Measurements from ENCODE around the gene NDUFS6. TPM values are rescaled to one million over a fixed set of nuclear protein-coding genes. Genes with fewer than 3 reads are reported as not detected.

NDUFS6 gene
- total and polyA plus RNA-seq, 4 donors = 18.0 to 67.9 (median 39.6) TPM

- Histone ChIP-seq H3K36me3 (ENCODE audit: control insufficient read depth in 4 of 4, insufficient read depth in 4 of 4, low read length in 4 of 4) (no peaks in the 10 kb centered on the region), H3K9ac (ENCODE audit: insufficient read depth in 1 of 2, low read length in 2 of 2) (no peak overlapping the region), H3K9me3 (ENCODE audit: control insufficient read depth in 4 of 4, insufficient read depth in 3 of 4, low read length in 3 of 4) (peaks cover 0 to 5% (median 0%) of the 10 kb centered on the region in 4 donors), H3K27me3 (ENCODE audit: control insufficient read depth in 3 of 3, insufficient read depth in 3 of 3, low read length in 2 of 3) (peaks cover 2 to 11% (median 4%) of the 10 kb centered on the region in 3 donors), H3K4me3 (no peak overlapping the region), H3K27ac (ENCODE audit: low read depth in 1 of 2, low read length in 1 of 2) (no peak overlapping the region), H3K4me1 (ENCODE audit: control insufficient read depth in 5 of 5, insufficient read depth in 5 of 5, low read length in 5 of 5) (peaks cover 0 to 7% (median 0%) of the 10 kb centered on the region in 5 donors)
- DNase-seq (no peak), ATAC-seq (ENCODE audit: insufficient read depth, low FRiP score) (no peak)
- TF ChIP-seq, protein P1, sequence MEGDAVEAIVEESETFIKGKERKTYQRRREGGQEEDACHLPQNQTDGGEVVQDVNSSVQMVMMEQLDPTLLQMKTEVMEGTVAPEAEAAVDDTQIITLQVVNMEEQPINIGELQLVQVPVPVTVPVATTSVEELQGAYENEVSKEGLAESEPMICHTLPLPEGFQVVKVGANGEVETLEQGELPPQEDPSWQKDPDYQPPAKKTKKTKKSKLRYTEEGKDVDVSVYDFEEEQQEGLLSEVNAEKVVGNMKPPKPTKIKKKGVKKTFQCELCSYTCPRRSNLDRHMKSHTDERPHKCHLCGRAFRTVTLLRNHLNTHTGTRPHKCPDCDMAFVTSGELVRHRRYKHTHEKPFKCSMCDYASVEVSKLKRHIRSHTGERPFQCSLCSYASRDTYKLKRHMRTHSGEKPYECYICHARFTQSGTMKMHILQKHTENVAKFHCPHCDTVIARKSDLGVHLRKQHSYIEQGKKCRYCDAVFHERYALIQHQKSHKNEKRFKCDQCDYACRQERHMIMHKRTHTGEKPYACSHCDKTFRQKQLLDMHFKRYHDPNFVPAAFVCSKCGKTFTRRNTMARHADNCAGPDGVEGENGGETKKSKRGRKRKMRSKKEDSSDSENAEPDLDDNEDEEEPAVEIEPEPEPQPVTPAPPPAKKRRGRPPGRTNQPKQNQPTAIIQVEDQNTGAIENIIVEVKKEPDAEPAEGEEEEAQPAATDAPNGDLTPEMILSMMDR (IDR thresholded peaks at IDR 0.05; ENCODE audit: control extremely low read depth, extremely low read depth) = no peak
- WGBS, 2 donors = 89 to 90% methylated on average over 29 to 35 of the region's 35 CpGs
Measured at GRCh38 chr5:1768283-1769000, 32.8 kb upstream of the NDUFS6 start.

DNA sequence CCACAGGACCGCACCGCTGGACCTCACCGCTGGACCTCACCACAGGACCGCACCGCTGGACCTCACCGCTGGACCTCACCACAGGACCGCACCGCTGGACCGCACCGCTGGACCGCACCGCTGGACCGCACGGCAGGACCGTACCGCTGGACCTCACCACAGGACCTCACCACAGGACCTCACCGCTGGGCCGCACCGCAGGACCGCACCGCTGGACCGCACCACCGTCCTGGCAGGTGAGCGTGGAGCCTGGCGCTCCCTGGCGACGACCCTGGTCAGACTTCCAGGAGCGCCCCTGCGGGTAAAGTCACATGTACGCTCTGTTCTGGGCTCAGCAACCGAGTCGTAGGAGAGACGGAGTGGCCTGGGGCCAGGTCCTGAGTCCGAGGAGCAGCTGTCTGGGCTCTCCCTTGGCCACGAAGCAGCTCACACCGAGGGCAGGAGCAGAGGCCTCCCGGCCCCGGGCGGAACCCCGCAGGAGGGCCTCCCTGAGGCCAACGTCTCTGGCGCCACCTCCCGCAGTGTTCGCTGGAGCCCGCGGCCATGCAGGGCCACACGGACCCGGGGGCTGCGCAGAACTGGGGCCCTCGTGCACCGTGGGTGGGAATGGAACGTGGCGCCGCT lies 32.1 kb upstream of the NDUFS6 start:
- H3K9ac ChIP-seq (ENCODE audit: insufficient read depth in 1 of 2, low read length in 2 of 2) = no peak overlapping the region
- 89 to 94% methylated on average over 38 to 54 of the region's 54 CpGs for WGBS, 2 donors
- H3K9me3 ChIP-seq (ENCODE audit: control insufficient read depth in 4 of 4, insufficient read depth in 3 of 4, low read length in 3 of 4) = peaks cover 0 to 5% (median 0%) of the 10 kb centered on the region in 4 donors
- H3K4me3 ChIP-seq = no peak overlapping the region
- no peaks in the 10 kb centered on the region for H3K36me3 ChIP-seq (ENCODE audit: control insufficient read depth in 4 of 4, insufficient read depth in 4 of 4, low read length in 4 of 4)
- ATAC-seq (ENCODE audit: insufficient read depth, low FRiP score) (no peak), DNase-seq (no peak)
- TF ChIP-seq, protein P1 (IDR thresholded peaks at IDR 0.05; ENCODE audit: control extremely low read depth, extremely low read depth) = no peak
- H3K27ac ChIP-seq (ENCODE audit: low read depth in 1 of 2, low read length in 1 of 2) = no peak overlapping the region
- H3K27me3 ChIP-seq (ENCODE audit: control insufficient read depth in 3 of 3, insufficient read depth in 3 of 3, low read length in 2 of 3) = peaks cover 2 to 11% (median 4%) of the 10 kb centered on the region in 3 donors
- no peaks in the 10 kb centered on the region for H3K4me1 ChIP-seq (ENCODE audit: control insufficient read depth in 5 of 5, insufficient read depth in 5 of 5, low read length in 5 of 5)

- ATAC-seq (ENCODE audit: insufficient read depth, low FRiP score) (no peak), DNase-seq (no peak)
- no peaks in the 10 kb centered on the region for H3K36me3 ChIP-seq (ENCODE audit: control insufficient read depth in 4 of 4, insufficient read depth in 4 of 4, low read length in 4 of 4)
- 86 to 89% methylated on average over 30 of the region's 30 CpGs for WGBS, 2 donors
- no peak overlapping the region for H3K4me3 ChIP-seq
- H3K9me3 ChIP-seq (ENCODE audit: control insufficient read depth in 4 of 4, insufficient read depth in 3 of 4, low read length in 3 of 4) = peaks cover 0 to 5% (median 0%) of the 10 kb centered on the region in 4 donors
- no peak overlapping the region for H3K27ac ChIP-seq (ENCODE audit: low read depth in 1 of 2, low read length in 1 of 2)
- no peaks in the 10 kb centered on the region for H3K4me1 ChIP-seq (ENCODE audit: control insufficient read depth in 5 of 5, insufficient read depth in 5 of 5, low read length in 5 of 5)
- H3K27me3 ChIP-seq (ENCODE audit: control insufficient read depth in 3 of 3, insufficient read depth in 3 of 3, low read length in 2 of 3) = peaks cover 2 to 11% (median 4%) of the 10 kb centered on the region in 3 donors
- TF ChIP-seq, protein P1 (IDR thresholded peaks at IDR 0.05; ENCODE audit: control extremely low read depth, extremely low read depth) = no peak
- H3K9ac ChIP-seq (ENCODE audit: insufficient read depth in 1 of 2, low read length in 2 of 2) = no peak overlapping the region
Measured at GRCh38 chr5:1769752-1770442, 31.3 kb upstream of the NDUFS6 start.
